OCI-LY1 (cell line): ENCODE results near the gene MAST3.

Source experiments
- H2AFZ ChIP-seq: fragments of 200-600 bp; sonication (generic), shearing (Covaris generic); 2 replicates; pipeline ENCODE4 v1.6.0; 2014; ENCODE audit warnings: antibody characterized with exemption, mild to moderate bottlenecking, low read length
- H3F3A ChIP-seq: fragments of 200-600 bp; sonication (generic), shearing (Covaris generic); 2 replicates; pipeline ENCODE4 v1.6.0; 2014; ENCODE audit warnings: mild to moderate bottlenecking, antibody characterized with exemption, low read length, moderate library complexity; ENCODE audit not compliant: insufficient read depth
- H3K27ac ChIP-seq: fragments of 200-600 bp; sonication (generic); 2 replicates; pipeline ENCODE4 v1.5.1; 2014; ENCODE audit warnings: low read length, mixed run types, mild to moderate bottlenecking, low read depth; ENCODE audit not compliant: poor library complexity, severe bottlenecking
- H3K27me3 ChIP-seq: fragments of 200-600 bp; sonication (generic); 2 replicates; pipeline ENCODE4 v1.6.0; 2014; ENCODE audit warnings: antibody characterized with exemption, mild to moderate bottlenecking, low read length, moderate library complexity; ENCODE audit not compliant: insufficient read depth
- H3K36me3 ChIP-seq: fragments of 200-600 bp; sonication (generic); 2 replicates; pipeline ENCODE4 v1.6.1; 2014; ENCODE audit warnings: mild to moderate bottlenecking, antibody characterized with exemption, low read length, moderate library complexity, mixed read lengths; ENCODE audit not compliant: insufficient read depth
- H3K4me1 ChIP-seq: fragments of 200-600 bp; sonication (generic); 2 replicates; pipeline ENCODE4 v1.5.1; 2014; ENCODE audit warnings: mild to moderate bottlenecking, low read length, moderate library complexity; ENCODE audit not compliant: insufficient read depth, severe bottlenecking
- H3K4me2 ChIP-seq: fragments of 200-600 bp; sonication (generic), shearing (Covaris generic); 2 replicates; pipeline ENCODE4 v1.6.1; 2014; ENCODE audit warnings: low read length
- H3K4me3 ChIP-seq: fragments of 200-600 bp; sonication (generic); 2 replicates; pipeline ENCODE4 v1.5.1; 2014; ENCODE audit warnings: low read length, low read depth, mild to moderate bottlenecking, mixed read lengths; ENCODE audit not compliant: poor library complexity, severe bottlenecking
- H3K79me2 ChIP-seq: fragments of 200-600 bp; shearing (Covaris generic); 2 replicates; pipeline ENCODE4 v1.6.1; 2016; ENCODE audit warnings: mixed run types, low read length, mixed read lengths; ENCODE audit not compliant: insufficient read depth
- H3K9ac ChIP-seq: fragments of 200-600 bp; sonication (generic), shearing (Covaris generic); 2 replicates; pipeline ENCODE4 v1.6.1; 2014; ENCODE audit warnings: mild to moderate bottlenecking, low read length, mixed read lengths
- H3K9me2 ChIP-seq: fragments of 200-600 bp; sonication (generic), shearing (Covaris generic); 2 replicates; pipeline ENCODE4 v1.6.1; 2014; ENCODE audit warnings: low read depth, mild to moderate bottlenecking, low read length, mixed read lengths
- H3K9me3 ChIP-seq: fragments of 200-600 bp; shearing (Covaris generic); 2 replicates; pipeline ENCODE4 v1.6.1; 2014; ENCODE audit warnings: low read length, mixed read lengths
- H4K20me1 ChIP-seq: fragments of 200-600 bp; sonication (generic), shearing (Covaris generic); 2 replicates; pipeline ENCODE4 v1.6.0; 2016; ENCODE audit warnings: mild to moderate bottlenecking, low read length; ENCODE audit not compliant: insufficient read depth
- EZH2 ChIP-seq: fragments of 200-600 bp; sonication (generic), shearing (Covaris generic); IDR thresholded peaks from 2 replicates; pipeline ENCODE4 v1.8.0; 2017; ENCODE audit warnings: borderline replicate concordance, mixed run types, mild to moderate bottlenecking, antibody characterized with exemption, low read length, moderate library complexity, mixed read lengths
- TF ChIP-seq, protein P1 (sequence below): fragments of 200-600 bp; sonication (generic), shearing (Covaris generic); IDR thresholded peaks from 2 replicates; pipeline ENCODE4 v1.5.1; 2017; ENCODE audit warnings: mild to moderate bottlenecking, antibody characterized with exemption, low read length, moderate library complexity, mixed read lengths

Gene MAST3

DNA sequence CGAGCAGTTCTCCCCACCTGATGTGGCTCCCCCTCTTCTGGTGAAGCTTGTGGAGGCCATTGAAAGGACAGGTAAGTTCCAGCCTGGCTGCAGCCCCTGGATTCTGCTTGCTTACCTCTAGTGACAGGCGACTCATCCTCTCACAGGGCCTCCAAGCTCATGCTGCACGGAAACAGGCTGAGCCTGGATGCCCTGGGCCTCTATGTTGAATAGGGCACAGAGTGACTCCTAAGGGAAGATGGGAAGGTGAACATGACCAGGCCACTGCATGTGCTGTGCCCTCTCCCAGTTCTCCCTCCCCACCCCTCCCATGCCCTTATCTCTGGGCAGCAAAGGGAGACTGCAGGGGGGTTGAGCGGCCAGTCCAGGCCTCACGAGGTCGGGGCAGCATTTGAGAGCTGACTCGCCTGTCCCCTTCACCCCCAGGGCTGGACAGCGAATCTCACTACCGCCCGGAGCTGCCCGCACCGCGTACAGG, 63.0 kb downstream of the MAST3 start:
- no peaks in the 10 kb centered on the region for H3F3A ChIP-seq
- H3K27me3 ChIP-seq: no peaks in the 10 kb centered on the region
- no peak overlapping the region for H2AFZ ChIP-seq
- no peaks in the 10 kb centered on the region for H3K79me2 ChIP-seq
- peak overlapping the region; percentile 92 for H3K9ac ChIP-seq
- no peak for TF ChIP-seq EZH2
- TF ChIP-seq, protein P1, sequence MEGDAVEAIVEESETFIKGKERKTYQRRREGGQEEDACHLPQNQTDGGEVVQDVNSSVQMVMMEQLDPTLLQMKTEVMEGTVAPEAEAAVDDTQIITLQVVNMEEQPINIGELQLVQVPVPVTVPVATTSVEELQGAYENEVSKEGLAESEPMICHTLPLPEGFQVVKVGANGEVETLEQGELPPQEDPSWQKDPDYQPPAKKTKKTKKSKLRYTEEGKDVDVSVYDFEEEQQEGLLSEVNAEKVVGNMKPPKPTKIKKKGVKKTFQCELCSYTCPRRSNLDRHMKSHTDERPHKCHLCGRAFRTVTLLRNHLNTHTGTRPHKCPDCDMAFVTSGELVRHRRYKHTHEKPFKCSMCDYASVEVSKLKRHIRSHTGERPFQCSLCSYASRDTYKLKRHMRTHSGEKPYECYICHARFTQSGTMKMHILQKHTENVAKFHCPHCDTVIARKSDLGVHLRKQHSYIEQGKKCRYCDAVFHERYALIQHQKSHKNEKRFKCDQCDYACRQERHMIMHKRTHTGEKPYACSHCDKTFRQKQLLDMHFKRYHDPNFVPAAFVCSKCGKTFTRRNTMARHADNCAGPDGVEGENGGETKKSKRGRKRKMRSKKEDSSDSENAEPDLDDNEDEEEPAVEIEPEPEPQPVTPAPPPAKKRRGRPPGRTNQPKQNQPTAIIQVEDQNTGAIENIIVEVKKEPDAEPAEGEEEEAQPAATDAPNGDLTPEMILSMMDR: no peak
- H3K9me3 ChIP-seq: no peaks in the 10 kb centered on the region
- H3K4me3 ChIP-seq: peak overlapping the region; percentile 67
- peak overlapping the region; percentile 61 for H3K27ac ChIP-seq
- peaks cover 32% of the 10 kb centered on the region; the same call in 1 of the 2 replicates for H3K36me3 ChIP-seq
- H3K4me2 ChIP-seq: peak overlapping the region; percentile 89
- H3K9me2 ChIP-seq: no peaks in the 10 kb centered on the region
- H4K20me1 ChIP-seq: no peaks in the 10 kb centered on the region
- peaks cover 41% of the 10 kb centered on the region for H3K4me1 ChIP-seq

DNA sequence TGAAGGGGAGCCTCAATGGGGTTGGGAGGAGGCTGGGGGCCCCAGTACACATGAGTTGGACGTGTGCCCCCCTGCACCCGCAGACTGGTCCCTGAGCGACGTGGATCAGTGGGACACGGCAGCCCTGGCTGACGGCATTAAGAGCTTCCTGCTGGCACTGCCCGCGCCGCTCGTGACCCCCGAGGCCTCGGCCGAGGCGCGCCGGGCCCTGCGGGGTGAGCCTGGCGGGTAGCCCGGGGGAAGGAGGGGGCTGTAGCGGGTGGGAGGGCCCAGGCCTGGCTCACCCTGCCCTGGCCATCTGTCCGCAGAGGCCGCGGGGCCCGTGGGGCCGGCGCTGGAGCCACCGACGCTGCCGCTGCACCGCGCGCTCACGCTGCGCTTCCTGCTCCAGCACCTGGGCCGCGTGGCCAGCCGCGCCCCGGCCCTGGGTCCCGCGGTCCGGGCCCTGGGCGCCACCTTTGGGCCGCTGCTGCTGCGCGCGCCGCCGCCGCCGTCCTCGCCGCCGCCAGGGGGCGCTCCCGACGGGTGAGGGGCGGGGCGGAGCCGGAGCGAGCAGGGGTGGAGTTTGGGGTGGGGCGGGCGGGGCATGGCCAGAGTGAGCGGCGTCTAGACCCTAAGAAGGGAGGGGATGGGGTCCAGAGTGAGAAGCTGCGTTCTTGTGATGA, 63.5 kb downstream of the MAST3 start:
- H3K4me3 ChIP-seq: peak overlapping the region; percentile 67
- no peaks in the 10 kb centered on the region for H3K9me3 ChIP-seq
- peak overlapping the region; percentile 61 for H3K27ac ChIP-seq
- no peaks in the 10 kb centered on the region for H3F3A ChIP-seq
- peaks cover 40% of the 10 kb centered on the region for H3K4me1 ChIP-seq
- no peaks in the 10 kb centered on the region for H3K79me2 ChIP-seq
- H3K9ac ChIP-seq: peak overlapping the region; percentile 92
- peaks cover 36% of the 10 kb centered on the region; the same call in 1 of the 2 replicates for H3K36me3 ChIP-seq
- H2AFZ ChIP-seq: no peak overlapping the region
- H3K27me3 ChIP-seq: no peaks in the 10 kb centered on the region
- H3K4me2 ChIP-seq: peak overlapping the region; percentile 89
- TF ChIP-seq, protein P1: no peak; the same call in none of the 2 replicates
- no peak for TF ChIP-seq EZH2
- no peaks in the 10 kb centered on the region for H4K20me1 ChIP-seq
- no peaks in the 10 kb centered on the region for H3K9me2 ChIP-seq

DNA sequence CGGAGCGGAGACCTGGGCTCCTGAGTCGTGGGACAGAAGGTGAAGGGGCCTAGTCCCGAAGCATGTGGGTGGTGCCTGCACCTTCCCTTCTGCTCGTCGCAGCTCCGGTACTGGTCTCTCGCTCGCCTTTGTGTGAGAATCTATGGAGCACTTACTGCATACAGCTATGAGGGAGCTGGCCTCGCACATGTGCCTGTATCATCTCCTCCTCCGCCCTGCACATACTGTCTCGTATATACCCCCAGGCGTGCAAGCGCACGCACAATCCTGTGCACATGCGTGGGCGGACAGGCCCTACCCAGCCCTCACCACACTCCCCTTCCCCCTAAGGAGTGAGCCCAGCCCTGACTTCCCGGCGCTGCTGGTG, 64.0 kb downstream of the MAST3 start:
- Histone ChIP-seq H3K79me2 (no peaks in the 10 kb centered on the region), H3K27me3 (no peaks in the 10 kb centered on the region), H3K9me3 (no peaks in the 10 kb centered on the region), H3K4me2 (peak overlapping the region; percentile 71), H3K9me2 (no peaks in the 10 kb centered on the region), H2AFZ (no peak overlapping the region), H3K36me3 (peaks cover 35% of the 10 kb centered on the region; the same call in 1 of the 2 replicates), H3K4me1 (peaks cover 35% of the 10 kb centered on the region), H3K9ac (peak overlapping the region; percentile 49), H4K20me1 (no peaks in the 10 kb centered on the region), H3K27ac (no peak overlapping the region), H3F3A (no peaks in the 10 kb centered on the region), H3K4me3 (peak overlapping the region; percentile 52)
- TF ChIP-seq EZH2: no peak
- TF ChIP-seq, protein P1: no peak
